ENCODE data around the gene ZNF362. TPM values are rescaled to one million over a fixed set of nuclear protein-coding genes. Genes with fewer than 3 reads are reported as not detected.
"Not testable (repeated sequence)": the region's sequence is repeated elsewhere in the genome, so short reads cannot be mapped to it uniquely, and the experiment has no call there.

Gene ZNF362
- total RNA-seq, 4 donors from 2014 or later, result 3.6 to 18.9 (median 13.7) TPM

DNA sequence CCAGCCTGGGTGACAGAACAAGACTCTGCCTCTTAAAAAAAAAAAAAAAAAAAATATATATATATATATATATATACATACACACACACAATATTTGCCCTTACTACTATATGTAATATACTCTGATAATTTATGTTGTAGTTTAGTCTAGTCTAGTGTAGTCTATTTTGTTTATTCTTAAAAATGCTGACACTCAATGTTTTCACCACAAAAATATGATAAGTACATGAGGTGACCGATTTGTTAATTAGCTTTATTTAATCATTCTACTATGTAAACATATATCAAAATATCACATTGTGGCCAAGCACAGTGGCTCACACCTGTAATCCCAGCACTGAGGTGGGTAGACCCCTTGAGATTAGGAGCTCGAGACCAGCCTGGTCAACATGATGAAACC lies 19.8 kb upstream of the ZNF362 start:
- DNase-seq, result no peak
- Histone ChIP-seq H3K9me3 (no peaks in the 10 kb centered on the region), H3K27ac (no peak overlapping the region), H3K27me3 (no peaks in the 10 kb centered on the region), H3K4me1 (peaks cover 0 to 21% (median 3%) of the 10 kb centered on the region in 3 donors), H3K36me3 (no peaks in the 10 kb centered on the region), H3K4me3 (no peak overlapping the region)
- intact Hi-C loops (cut with DNase I), result no loop called here
- TF ChIP-seq, protein P1, sequence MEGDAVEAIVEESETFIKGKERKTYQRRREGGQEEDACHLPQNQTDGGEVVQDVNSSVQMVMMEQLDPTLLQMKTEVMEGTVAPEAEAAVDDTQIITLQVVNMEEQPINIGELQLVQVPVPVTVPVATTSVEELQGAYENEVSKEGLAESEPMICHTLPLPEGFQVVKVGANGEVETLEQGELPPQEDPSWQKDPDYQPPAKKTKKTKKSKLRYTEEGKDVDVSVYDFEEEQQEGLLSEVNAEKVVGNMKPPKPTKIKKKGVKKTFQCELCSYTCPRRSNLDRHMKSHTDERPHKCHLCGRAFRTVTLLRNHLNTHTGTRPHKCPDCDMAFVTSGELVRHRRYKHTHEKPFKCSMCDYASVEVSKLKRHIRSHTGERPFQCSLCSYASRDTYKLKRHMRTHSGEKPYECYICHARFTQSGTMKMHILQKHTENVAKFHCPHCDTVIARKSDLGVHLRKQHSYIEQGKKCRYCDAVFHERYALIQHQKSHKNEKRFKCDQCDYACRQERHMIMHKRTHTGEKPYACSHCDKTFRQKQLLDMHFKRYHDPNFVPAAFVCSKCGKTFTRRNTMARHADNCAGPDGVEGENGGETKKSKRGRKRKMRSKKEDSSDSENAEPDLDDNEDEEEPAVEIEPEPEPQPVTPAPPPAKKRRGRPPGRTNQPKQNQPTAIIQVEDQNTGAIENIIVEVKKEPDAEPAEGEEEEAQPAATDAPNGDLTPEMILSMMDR (IDR thresholded peaks at IDR 0.05), result no peak
- TF ChIP-seq POLR2A (IDR thresholded peaks at IDR 0.05), result no peak
- WGBS, 2 donors, result 78 to 80% methylated on average over 2 of the region's 2 CpGs

DNA sequence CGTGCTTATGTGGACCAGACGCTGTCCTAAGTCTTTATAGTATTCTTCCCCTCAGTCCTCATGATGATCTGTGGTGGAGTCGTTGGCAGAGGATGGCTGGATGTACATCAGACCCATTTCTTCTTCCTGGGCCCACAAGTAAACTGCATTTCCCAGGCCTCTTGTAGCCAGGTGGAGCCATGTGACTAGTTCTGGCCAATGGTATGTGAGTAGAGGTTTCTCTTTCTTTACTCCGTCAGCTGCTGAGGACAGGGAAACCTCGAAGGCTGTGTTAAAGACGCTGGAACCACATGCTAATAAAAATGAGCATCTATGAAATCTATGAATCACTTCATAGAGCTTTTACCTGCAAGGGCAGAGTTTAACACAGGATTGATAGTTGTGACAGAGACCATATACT lies 18.7 kb upstream of the ZNF362 start:
- WGBS, 2 donors, result 85 to 97% methylated on average over 4 to 6 of the region's 6 CpGs
- H3K4me3 ChIP-seq, result no peak overlapping the region
- no peak overlapping the region for H3K27ac ChIP-seq
- H3K9me3 ChIP-seq, result no peaks in the 10 kb centered on the region
- peaks cover 0 to 21% (median 3%) of the 10 kb centered on the region in 3 donors for H3K4me1 ChIP-seq
- TF ChIP-seq, protein P1 (IDR thresholded peaks at IDR 0.05), result no peak
- no peak for TF ChIP-seq POLR2A (IDR thresholded peaks at IDR 0.05)
- H3K36me3 ChIP-seq, result no peaks in the 10 kb centered on the region
- H3K27me3 ChIP-seq, result no peaks in the 10 kb centered on the region
- DNase-seq, result no peak
- intact Hi-C loops (cut with DNase I), result no loop called here

DNA sequence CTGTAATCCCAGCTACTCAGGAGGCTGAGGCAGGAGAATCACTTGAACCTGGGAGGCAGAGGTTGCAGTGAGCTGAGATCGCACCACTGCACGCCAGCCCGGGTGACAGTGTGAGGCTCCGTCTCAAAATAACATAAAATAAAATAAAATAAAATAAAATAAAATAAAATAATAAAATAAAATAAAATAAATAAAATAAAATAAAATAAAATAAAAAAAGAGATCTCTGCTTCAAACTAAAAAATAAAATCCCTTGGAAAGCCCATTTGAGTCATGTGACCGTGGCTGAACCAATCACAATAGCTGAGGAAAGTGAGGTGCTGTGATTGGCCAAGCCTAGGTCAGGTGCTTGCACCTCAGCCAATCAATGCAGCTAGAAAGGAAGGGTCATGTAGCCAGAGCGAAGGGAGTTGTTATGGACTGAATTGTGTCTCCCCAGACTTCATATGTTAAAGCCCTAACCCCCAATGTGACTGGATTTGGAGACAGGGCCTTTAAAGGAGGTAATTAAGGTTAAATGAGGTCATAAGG lies 18.0 kb upstream of the ZNF362 start:
- H3K36me3 ChIP-seq; H3K27ac ChIP-seq; intact Hi-C loops (cut with DNase I); H3K9me3 ChIP-seq; H3K4me3 ChIP-seq; H3K27me3 ChIP-seq; DNase-seq: not testable (repeated sequence)
- 94 to 96% methylated on average over 2 to 5 of the region's 6 CpGs for WGBS, 2 donors
- H3K4me1 ChIP-seq, result peaks cover 0 to 21% (median 3%) of the 10 kb centered on the region in 3 donors

DNA sequence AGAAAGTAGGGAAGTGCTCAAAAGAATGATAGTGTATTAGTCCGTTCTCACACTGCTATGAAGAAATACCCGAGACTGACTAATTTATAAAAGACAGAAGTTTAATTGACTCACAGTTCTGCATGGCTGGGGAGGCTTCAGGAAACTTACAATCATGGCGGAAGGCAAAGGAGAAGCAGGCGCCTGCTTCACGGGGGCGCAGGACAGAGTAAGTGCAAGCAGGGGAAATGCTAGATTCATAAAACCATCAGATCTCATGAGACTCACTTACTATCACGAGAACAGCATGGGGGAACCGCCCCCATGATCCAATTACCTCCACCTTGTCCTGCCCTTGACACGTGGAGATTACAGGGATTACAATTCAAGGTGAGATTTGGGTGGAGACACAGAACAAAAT lies 16.9 kb upstream of the ZNF362 start:
- intact Hi-C loops (cut with DNase I); H3K27me3 ChIP-seq; H3K9me3 ChIP-seq; H3K27ac ChIP-seq; H3K36me3 ChIP-seq; H3K4me3 ChIP-seq; DNase-seq: not testable (repeated sequence)
- WGBS, 2 donors, result 69 to 75% methylated on average over 9 of the region's 9 CpGs
- peaks cover 0 to 11% (median under 1%) of the 10 kb centered on the region in 3 donors for H3K4me1 ChIP-seq

DNA sequence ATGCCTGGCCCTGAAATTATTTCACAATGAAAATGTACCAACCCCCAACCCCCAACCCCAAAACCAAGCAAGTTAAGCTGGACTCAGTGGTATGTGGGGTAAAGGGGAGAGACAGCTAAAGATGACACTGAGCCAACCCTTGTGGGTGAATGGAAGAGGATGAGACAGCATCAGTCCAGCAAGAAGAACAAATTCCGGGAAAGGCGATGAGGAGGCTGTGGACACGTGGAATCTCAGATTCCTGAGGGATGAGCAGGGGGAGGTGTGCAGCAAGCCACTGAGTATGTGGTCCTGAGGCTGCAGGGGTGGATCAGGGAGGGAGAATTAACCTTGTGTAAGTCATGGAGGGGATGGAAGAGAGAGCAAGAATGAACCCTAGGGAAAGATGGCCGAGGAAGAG lies 14.4 kb upstream of the ZNF362 start:
- no peak overlapping the region for H3K4me3 ChIP-seq
- WGBS, 2 donors, result 80 to 92% methylated on average over 4 of the region's 4 CpGs
- TF ChIP-seq, protein P1 (IDR thresholded peaks at IDR 0.05), result no peak
- no peak for TF ChIP-seq POLR2A (IDR thresholded peaks at IDR 0.05)
- no peaks in the 10 kb centered on the region for H3K36me3 ChIP-seq
- DNase-seq, result no peak
- intact Hi-C loops (cut with DNase I), result no loop called here
- no peaks in the 10 kb centered on the region for H3K9me3 ChIP-seq
- H3K27me3 ChIP-seq, result no peaks in the 10 kb centered on the region
- H3K4me1 ChIP-seq, result peaks cover 0 to 6% (median 0%) of the 10 kb centered on the region in 3 donors
- no peak overlapping the region for H3K27ac ChIP-seq

DNA sequence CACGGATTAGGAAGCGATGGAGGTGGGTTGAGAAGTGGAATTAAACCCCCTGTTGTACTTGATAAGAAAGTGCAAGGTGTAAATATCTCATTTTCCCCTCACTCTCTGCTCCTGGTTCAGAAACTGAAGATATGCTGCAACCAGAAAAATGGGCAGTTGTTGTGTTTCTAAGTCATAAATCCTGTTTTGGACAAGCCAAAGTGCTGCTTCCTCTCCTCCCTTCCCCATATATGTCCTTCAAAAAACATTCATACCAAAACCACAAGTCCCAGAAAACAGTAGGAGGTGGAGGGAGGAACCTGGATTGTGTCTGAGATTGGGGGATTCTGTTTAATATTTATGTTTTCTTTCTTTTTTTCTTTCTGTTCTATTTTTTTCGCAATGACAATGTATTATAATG lies 13.6 kb upstream of the ZNF362 start:
- no peaks in the 10 kb centered on the region for H3K9me3 ChIP-seq
- intact Hi-C loops (cut with DNase I), result no loop called here
- WGBS, 2 donors, result 50 to 57% methylated on average over 3 of the region's 3 CpGs

More for the DNA sequence above, 13.6 kb upstream of the ZNF362 start:
- H3K4me1 ChIP-seq, result peaks cover 0 to 6% (median 0%) of the 10 kb centered on the region in 3 donors
- no peak for DNase-seq
- no peaks in the 10 kb centered on the region for H3K36me3 ChIP-seq
- H3K27me3 ChIP-seq, result no peaks in the 10 kb centered on the region
- no peak for TF ChIP-seq POLR2A (IDR thresholded peaks at IDR 0.05)
- TF ChIP-seq, protein P1 (IDR thresholded peaks at IDR 0.05), result no peak
- no peak overlapping the region for H3K4me3 ChIP-seq
- no peak overlapping the region for H3K27ac ChIP-seq
